HCT116 (cell line): ENCODE results near the gene SEC14L1. TPM values are rescaled to one million over a fixed set of nuclear protein-coding genes. Genes with fewer than 3 reads are reported as not detected.

Source experiments
- ATAC-seq: fragments of 200-7000 bp; cut with Tn5 transposase; 2 replicates; pipeline ENCODE4 v1.9.1; 2020; ENCODE audit warnings: mild to moderate bottlenecking, moderate library complexity
- BruUV-seq: library from RNA; stranded (reverse); fragments of 400-500 nt; replicated peaks from 2 replicates; lab custom pipeline; 2021; lab: Mats Ljungman, UMichigan
- CTCF ChIA-PET: fragments of 300-600 bp; sonication (Branson Sonifier 250); formaldehyde crosslinking; loops from one replicate; lab custom pipeline; 2021; ENCODE audit warnings: antibody characterized with exemption; lab: Charles Lee
- POLR2A ChIA-PET: fragments of 300-600, 350-600 bp; sonication (Branson Sonifier 250); formaldehyde crosslinking; loops from one replicate; lab custom pipeline; 2021; ENCODE audit warnings: antibody characterized with exemption; lab: Charles Lee
- RAD21 ChIA-PET, 2 experiments: fragments of 300-600 bp; sonication (Branson Sonifier 250); formaldehyde crosslinking; loops; one replicate each; lab custom pipeline; 2023; ENCODE audit warnings: low total read pairs in 2 of 2; ENCODE audit not compliant: uncharacterized antibody in 2 of 2, unreplicated experiment in 2 of 2, low non-redundant PET in 1 of 2; lab: Charles Lee
- DNase-seq: peaks from one replicate; pipeline ENCODE4 v3.0.0-alpha.2; 2010; ENCODE audit warnings: low read depth, low spot score
- H2AFZ ChIP-seq: fragments of 200-600 bp; shearing (Covaris generic), sonication (generic); 2 replicates; pipeline ENCODE4 v1.6.1; 2017; ENCODE audit warnings: low read depth, mixed run types, mixed read lengths, antibody characterized with exemption, low read length; ENCODE audit not compliant: poor library complexity, severe bottlenecking
- H3K27ac ChIP-seq: 2 replicates; pipeline ENCODE4 v1.5.1; 2012; ENCODE audit warnings: low read depth, low read length
- H3K27me3 ChIP-seq: fragments of 200-600 bp; sonication (generic); 2 replicates; pipeline ENCODE4 v1.6.1; 2016; ENCODE audit warnings: mixed run types, low read length, mixed read lengths; ENCODE audit not compliant: insufficient read depth
- H3K36me3 ChIP-seq, 2 experiments: fragments of 200-500 bp in 1 of 2; fragments of 200-600 bp in 1 of 2; sonication (Bioruptor generic) in 1 of 2; sonication (generic) in 1 of 2; 2 replicates each; pipeline versions ENCODE4 v1.5.1 to v1.6.1; 2014 to 2016; ENCODE audit warnings: low read length in 2 of 2, inconsistent platforms in 1 of 2, mixed read lengths in 1 of 2, mixed run types in 1 of 2; ENCODE audit not compliant: insufficient read depth in 2 of 2, control insufficient read depth in 1 of 2
- H3K4me1 ChIP-seq, 2 experiments: fragments of 200-600 bp in 1 of 2; sonication (generic) in 1 of 2; 2 replicates each; pipeline versions ENCODE4 v1.5.1 to v1.6.1; 2012 to 2017; ENCODE audit warnings: low read length in 2 of 2, inconsistent platforms in 1 of 2, mild to moderate bottlenecking in 1 of 2, mixed read lengths in 1 of 2, mixed run types in 1 of 2, moderate library complexity in 1 of 2; ENCODE audit not compliant: insufficient read depth in 2 of 2, control insufficient read depth in 1 of 2
- H3K4me2 ChIP-seq: fragments of 200-600 bp; sonication (generic); 2 replicates; pipeline ENCODE4 v1.6.1; 2017; ENCODE audit warnings: mixed run types, low read length, mixed read lengths
- H3K4me3 ChIP-seq, 2 experiments: fragments of 200-600 bp in 1 of 2; sonication (generic) in 1 of 2; replicated peaks in 1 of 2; 2 replicates each; pipeline ENCODE4 v1.5.1; 2011 to 2016; ENCODE audit warnings: low read length in 2 of 2, control low read depth in 1 of 2, low read depth in 1 of 2, mild to moderate bottlenecking in 1 of 2, mixed read lengths in 1 of 2, mixed run types in 1 of 2
- H3K79me2 ChIP-seq: fragments of 200-600 bp; sonication (generic); 2 replicates; pipeline ENCODE4 v1.6.1; 2017; ENCODE audit warnings: mild to moderate bottlenecking, mixed run types, low read length, moderate library complexity, mixed read lengths; ENCODE audit not compliant: insufficient read depth
- H3K9ac ChIP-seq: fragments of 200-600 bp; sonication (generic); 2 replicates; pipeline ENCODE4 v1.6.1; 2016; ENCODE audit warnings: low read length, mixed read lengths
- H3K9me2 ChIP-seq: fragments of 200-600 bp; sonication (generic), shearing (Covaris generic); 2 replicates; pipeline ENCODE4 v1.6.1; 2017; ENCODE audit warnings: mixed run types, mild to moderate bottlenecking, moderate library complexity; ENCODE audit not compliant: insufficient read depth
- H3K9me3 ChIP-seq, 2 experiments: fragments of 200-500 bp in 1 of 2; fragments of 200-600 bp in 1 of 2; sonication (Bioruptor generic) in 1 of 2; sonication (generic) in 1 of 2; 2 replicates each; pipeline ENCODE4 v1.6.1; 2014 to 2017; ENCODE audit warnings: low read length in 2 of 2, mixed read lengths in 2 of 2, inconsistent platforms in 1 of 2, low read depth in 1 of 2, mild to moderate bottlenecking in 1 of 2, mixed run types in 1 of 2, moderate library complexity in 1 of 2; ENCODE audit not compliant: control insufficient read depth in 1 of 2, insufficient read depth in 1 of 2
- H4K20me1 ChIP-seq: fragments of 200-600 bp; sonication (generic), shearing (Covaris generic); 2 replicates; pipeline ENCODE4 v1.6.1; 2017; ENCODE audit warnings: mixed run types, mild to moderate bottlenecking, moderate library complexity; ENCODE audit not compliant: insufficient read depth
- CEBPB ChIP-seq: IDR thresholded peaks from 2 replicates; pipeline ENCODE4 v1.6.1; 2012; ENCODE audit warnings: low read depth
- ELF1 ChIP-seq: IDR thresholded peaks from 2 replicates; pipeline ENCODE4 v1.6.1; 2012; ENCODE audit warnings: low read depth, borderline replicate concordance
- EZH2 ChIP-seq: fragments of 200-600 bp; sonication (generic); IDR thresholded peaks from 2 replicates; pipeline ENCODE4 v1.6.1; 2017; ENCODE audit warnings: antibody characterized with exemption, mixed run types
- JUND ChIP-seq: IDR thresholded peaks from 2 replicates; pipeline ENCODE4 v1.6.1; 2012
- POLR2A ChIP-seq: IDR thresholded peaks from 2 replicates; pipeline ENCODE4 v1.7.0; 2011; ENCODE audit warnings: borderline replicate concordance; ENCODE audit not compliant: insufficient read depth, insufficient read length; ENCODE audit errors: extremely low read depth
- POLR2AphosphoS5 ChIP-seq: IDR thresholded peaks from 2 replicates; pipeline ENCODE4 v1.6.1; 2011; ENCODE audit warnings: mild to moderate bottlenecking, low read depth, low read length, moderate library complexity
- SRF ChIP-seq: IDR thresholded peaks from 2 replicates; pipeline ENCODE4 v1.6.1; 2012; ENCODE audit warnings: low read depth
- intact Hi-C: fragments of 100-400 bp; cut with micrococcal nuclease; formaldehyde crosslinking; loops from 2 replicates; pipeline ENCODE4 v1.10.0; 2022
- total RNA-seq: library from RNA; stranded (reverse); gene quantifications from one replicate; pipeline ENCODE4 v1.2.1, GENCODE V29; 2021; ENCODE audit not compliant: unreplicated experiment
- TF ChIP-seq, protein P1 (sequence below): IDR thresholded peaks from 2 replicates; pipeline ENCODE4 v1.6.1; 2012; ENCODE audit warnings: low read depth
- TF ChIP-seq, protein P2 (sequence below): IDR thresholded peaks from 2 replicates; pipeline ENCODE4 v1.6.1; 2012

SEC14L1 gene
- total RNA-seq, 1 experiment from 2014 or later = 59.7 TPM

DNA sequence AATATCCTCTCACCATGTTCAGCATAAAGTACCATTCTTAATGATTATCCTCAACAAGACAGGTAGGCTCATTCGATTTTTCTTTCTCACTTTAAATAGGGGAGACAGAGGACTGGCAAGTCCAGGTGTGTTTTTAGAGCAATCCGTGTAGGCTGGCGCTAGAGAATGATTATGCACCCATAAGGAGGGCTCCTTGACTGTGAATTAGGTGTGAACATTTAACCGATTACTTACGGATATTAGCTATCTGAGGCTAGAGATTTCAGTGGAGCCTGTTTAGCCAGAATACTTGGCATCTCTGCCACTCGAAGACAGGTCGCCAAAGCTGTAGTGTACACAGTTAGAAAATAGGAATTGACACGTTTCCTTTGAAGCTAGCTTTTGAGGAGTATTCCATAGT, 1.9 kb downstream of the SEC14L1 start:
- RAD21 ChIA-PET = no interaction called here
- no TSS peak for BruUV-seq
- ATAC-seq (no peak), DNase-seq (no peak)
- Histone ChIP-seq H2AFZ (no peak overlapping the region), H3K4me3 (no peak overlapping the region), H3K9me2 (no peaks in the 10 kb centered on the region), H3K27me3 (no peaks in the 10 kb centered on the region), H3K36me3 (peaks cover 8 to 10% of the 10 kb centered on the region in 2 experiments; a peak in 3 of 4 replicates), H3K27ac (no peak overlapping the region), H3K9me3 (peaks cover 3% of the 10 kb centered on the region in 2 experiments; a peak in 2 of 4 replicates), H4K20me1 (no peaks in the 10 kb centered on the region), H3K79me2 (peaks cover 41% of the 10 kb centered on the region), H3K4me1 (peaks cover 17 to 41% of the 10 kb centered on the region in 2 experiments), H3K4me2 (peak overlapping the region; percentile 90; the same call in 1 of the 2 replicates), H3K9ac (no peak overlapping the region)
- TF ChIP-seq, protein P1, sequence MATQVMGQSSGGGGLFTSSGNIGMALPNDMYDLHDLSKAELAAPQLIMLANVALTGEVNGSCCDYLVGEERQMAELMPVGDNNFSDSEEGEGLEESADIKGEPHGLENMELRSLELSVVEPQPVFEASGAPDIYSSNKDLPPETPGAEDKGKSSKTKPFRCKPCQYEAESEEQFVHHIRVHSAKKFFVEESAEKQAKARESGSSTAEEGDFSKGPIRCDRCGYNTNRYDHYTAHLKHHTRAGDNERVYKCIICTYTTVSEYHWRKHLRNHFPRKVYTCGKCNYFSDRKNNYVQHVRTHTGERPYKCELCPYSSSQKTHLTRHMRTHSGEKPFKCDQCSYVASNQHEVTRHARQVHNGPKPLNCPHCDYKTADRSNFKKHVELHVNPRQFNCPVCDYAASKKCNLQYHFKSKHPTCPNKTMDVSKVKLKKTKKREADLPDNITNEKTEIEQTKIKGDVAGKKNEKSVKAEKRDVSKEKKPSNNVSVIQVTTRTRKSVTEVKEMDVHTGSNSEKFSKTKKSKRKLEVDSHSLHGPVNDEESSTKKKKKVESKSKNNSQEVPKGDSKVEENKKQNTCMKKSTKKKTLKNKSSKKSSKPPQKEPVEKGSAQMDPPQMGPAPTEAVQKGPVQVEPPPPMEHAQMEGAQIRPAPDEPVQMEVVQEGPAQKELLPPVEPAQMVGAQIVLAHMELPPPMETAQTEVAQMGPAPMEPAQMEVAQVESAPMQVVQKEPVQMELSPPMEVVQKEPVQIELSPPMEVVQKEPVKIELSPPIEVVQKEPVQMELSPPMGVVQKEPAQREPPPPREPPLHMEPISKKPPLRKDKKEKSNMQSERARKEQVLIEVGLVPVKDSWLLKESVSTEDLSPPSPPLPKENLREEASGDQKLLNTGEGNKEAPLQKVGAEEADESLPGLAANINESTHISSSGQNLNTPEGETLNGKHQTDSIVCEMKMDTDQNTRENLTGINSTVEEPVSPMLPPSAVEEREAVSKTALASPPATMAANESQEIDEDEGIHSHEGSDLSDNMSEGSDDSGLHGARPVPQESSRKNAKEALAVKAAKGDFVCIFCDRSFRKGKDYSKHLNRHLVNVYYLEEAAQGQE = no peak
- TF ChIP-seq POLR2AphosphoS5 = no peak
- TF ChIP-seq, protein P2, sequence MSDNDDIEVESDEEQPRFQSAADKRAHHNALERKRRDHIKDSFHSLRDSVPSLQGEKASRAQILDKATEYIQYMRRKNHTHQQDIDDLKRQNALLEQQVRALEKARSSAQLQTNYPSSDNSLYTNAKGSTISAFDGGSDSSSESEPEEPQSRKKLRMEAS = no peak
- no peak for TF ChIP-seq CEBPB
- no peak for TF ChIP-seq POLR2A
- TF ChIP-seq JUND = no peak
- no peak for TF ChIP-seq EZH2
- no peak for TF ChIP-seq SRF
- no peak for TF ChIP-seq ELF1
- CTCF ChIA-PET = no interaction called here
- intact Hi-C loops = no loop called here
- POLR2A ChIA-PET = no interaction called here
